Mesenchymal stem cell (in vitro differentiated cells and primary cell): ENCODE results near the gene ARID5A.

ENCODE experiments used
- DNase-seq: peaks from one replicate; pipeline ENCODE4 v3.0.0-alpha.2; 2013
- H2AFZ ChIP-seq: one replicate; pipeline ENCODE4 v1.6.1; 2013; ENCODE audit warnings: low read depth, mild to moderate bottlenecking, control low read depth, inconsistent platforms, low read length, moderate library complexity
- H2AK5ac ChIP-seq: 2 replicates; pipeline ENCODE4 v1.6.1; 2013; ENCODE audit warnings: low read length, moderate library complexity, mild to moderate bottlenecking, inconsistent platforms; ENCODE audit not compliant: severe bottlenecking
- H2BK120ac ChIP-seq: one replicate; pipeline ENCODE4 v1.6.1; 2013; ENCODE audit warnings: low read depth, mild to moderate bottlenecking, inconsistent platforms, low read length, moderate library complexity
- H2BK12ac ChIP-seq, 2 experiments: one replicate each; pipeline ENCODE4 v1.6.1; 2013; ENCODE audit warnings: inconsistent platforms in 2 of 2, low read length in 2 of 2, mild to moderate bottlenecking in 2 of 2, moderate library complexity in 2 of 2, control low read depth in 1 of 2
- H2BK15ac ChIP-seq: one replicate; pipeline ENCODE4 v1.6.1; 2013; ENCODE audit warnings: mild to moderate bottlenecking, low read depth, inconsistent platforms; ENCODE audit not compliant: poor library complexity, severe bottlenecking
- H2BK5ac ChIP-seq: 2 replicates; pipeline ENCODE4 v1.6.1; 2013; ENCODE audit warnings: low read depth, mild to moderate bottlenecking, low read length, control low read depth, inconsistent platforms; ENCODE audit not compliant: poor library complexity, severe bottlenecking
- H3K14ac ChIP-seq, 2 experiments: one replicate each; pipeline ENCODE4 v1.6.1; 2013; ENCODE audit warnings: inconsistent platforms in 2 of 2, low read length in 2 of 2, control low read depth in 1 of 2, mild to moderate bottlenecking in 1 of 2, moderate library complexity in 1 of 2
- H3K18ac ChIP-seq, 2 experiments: one replicate each; pipeline ENCODE4 v1.6.1; 2013; ENCODE audit warnings: inconsistent platforms in 2 of 2, low read length in 2 of 2, control low read depth in 1 of 2, low read depth in 1 of 2, mild to moderate bottlenecking in 1 of 2
- H3K23ac ChIP-seq, 2 experiments: one replicate each; pipeline ENCODE4 v1.6.1; 2013; ENCODE audit warnings: inconsistent platforms in 2 of 2, low read length in 2 of 2, mild to moderate bottlenecking in 2 of 2, moderate library complexity in 2 of 2, control low read depth in 1 of 2
- H3K27ac ChIP-seq: 2 replicates; pipeline ENCODE4 v1.5.1; 2013; ENCODE audit warnings: mild to moderate bottlenecking, moderate library complexity, low read length, control low read depth, inconsistent platforms; ENCODE audit not compliant: poor library complexity, severe bottlenecking
- H3K27me3 ChIP-seq, 2 experiments: 2 replicates each; pipeline versions ENCODE4 v1.6.1 to v1.7.0; 2013; ENCODE audit warnings: low read length in 2 of 2, mild to moderate bottlenecking in 2 of 2, moderate library complexity in 2 of 2, control low read depth in 1 of 2, inconsistent platforms in 1 of 2; ENCODE audit not compliant: control insufficient read depth in 1 of 2, insufficient read depth in 1 of 2
- H3K36me3 ChIP-seq, 2 experiments: 2 replicates each; pipeline versions ENCODE4 v1.6.1 to v1.7.0; 2013; ENCODE audit warnings: low read length in 2 of 2, control low read depth in 1 of 2, inconsistent platforms in 1 of 2, low read depth in 1 of 2, mild to moderate bottlenecking in 1 of 2; ENCODE audit not compliant: insufficient read depth in 2 of 2, control insufficient read depth in 1 of 2
- H3K4ac ChIP-seq, 2 experiments: one replicate each; pipeline ENCODE4 v1.6.1; 2013; ENCODE audit warnings: inconsistent platforms in 2 of 2, low read length in 2 of 2, mild to moderate bottlenecking in 2 of 2, moderate library complexity in 2 of 2, control low read depth in 1 of 2, low read depth in 1 of 2
- H3K4me1 ChIP-seq: 2 replicates; pipeline ENCODE4 v1.6.1; 2013; ENCODE audit warnings: low read depth, low read length, control low read depth; ENCODE audit not compliant: control insufficient read depth, insufficient read depth
- H3K4me2 ChIP-seq: 2 replicates; pipeline ENCODE4 v1.6.1; 2013; ENCODE audit warnings: low read length, mild to moderate bottlenecking, inconsistent platforms; ENCODE audit not compliant: poor library complexity, severe bottlenecking
- H3K4me3 ChIP-seq, 2 experiments: 2 replicates each; pipeline versions ENCODE4 v1.5.1 to v1.7.0; 2013; ENCODE audit warnings: low read length in 2 of 2, mild to moderate bottlenecking in 2 of 2, control low read depth in 1 of 2, low read depth in 1 of 2; ENCODE audit not compliant: insufficient read depth in 1 of 2
- H3K79me1 ChIP-seq: replicated peaks from 2 replicates; pipeline ENCODE4 v1.6.1; 2013; ENCODE audit warnings: mild to moderate bottlenecking, control low read depth, low read length, inconsistent platforms; ENCODE audit not compliant: poor library complexity, severe bottlenecking
- H3K9ac ChIP-seq: 2 replicates; pipeline ENCODE4 v1.7.0; 2013; ENCODE audit warnings: mild to moderate bottlenecking, low read length, moderate library complexity
- H3K9me3 ChIP-seq: 2 replicates; pipeline ENCODE4 v1.7.0; 2013; ENCODE audit warnings: mild to moderate bottlenecking, low read length; ENCODE audit not compliant: control insufficient read depth
- H4K8ac ChIP-seq: one replicate; pipeline ENCODE4 v1.6.1; 2013; ENCODE audit warnings: inconsistent platforms, mild to moderate bottlenecking, low read length, moderate library complexity
- H4K91ac ChIP-seq: one replicate; pipeline ENCODE4 v1.6.1; 2013; ENCODE audit warnings: mild to moderate bottlenecking, low read length, inconsistent platforms
- WGBS: methylation state at CpG from one replicate; pipeline ENCODE4 v1.1.7; 2013; ENCODE audit warnings: mixed read lengths; 5-methylcytosine and 5-hydroxymethylcytosine counted together

Gene ARID5A

GRCh38 chr2:96491860-96492497 is 44.6 kb upstream of the ARID5A start:
- 88% methylated on average over 1 of the region's 1 CpG for WGBS

GRCh38 chr2:96493072-96493471 is 43.5 kb upstream of the ARID5A start:
- WGBS = 63% methylated on average over 4 of the region's 5 CpGs

More at GRCh38 chr2:96491860-96492497, 44.6 kb upstream of the ARID5A start:
- Histone ChIP-seq H3K27me3 (peaks cover 16 to 27% of the 10 kb centered on the region in 2 experiments), H2BK12ac (no peak overlapping the region), H3K4ac (no peak overlapping the region), H2BK5ac (no peak overlapping the region), H3K36me3 (no peaks in the 10 kb centered on the region), H2BK15ac (no peak overlapping the region), H3K4me2 (no peak overlapping the region), H3K18ac (no peak overlapping the region), H3K23ac (no peak overlapping the region), H2AK5ac (no peak overlapping the region), H4K8ac (no peak overlapping the region), H3K27ac (no peak overlapping the region), H3K14ac (no peak overlapping the region), H3K9ac (no peak overlapping the region), H3K4me1 (peaks cover 5% of the 10 kb centered on the region), H2BK120ac (no peak overlapping the region), H3K79me1 (no peaks in the 10 kb centered on the region), H3K9me3 (peaks cover 29% of the 10 kb centered on the region), H3K4me3 (no peak overlapping the region), H4K91ac (no peak overlapping the region), H2AFZ (no peak overlapping the region)
- no peak for DNase-seq

GRCh38 chr2:96494188-96494587 is 42.4 kb upstream of the ARID5A start:
- Histone ChIP-seq H3K4me1 (peaks cover 5% of the 10 kb centered on the region), H3K18ac (no peak overlapping the region), H3K14ac (no peak overlapping the region), H3K4me3 (no peak overlapping the region), H3K23ac (no peak overlapping the region), H3K36me3 (no peaks in the 10 kb centered on the region), H3K79me1 (no peaks in the 10 kb centered on the region), H3K27me3 (peaks cover 26 to 48% of the 10 kb centered on the region in 2 experiments), H2AK5ac (no peak overlapping the region), H4K8ac (no peak overlapping the region), H2BK15ac (no peak overlapping the region), H3K4ac (no peak overlapping the region), H3K27ac (no peak overlapping the region), H2BK12ac (no peak overlapping the region), H2BK120ac (no peak overlapping the region), H4K91ac (no peak overlapping the region), H3K9ac (no peak overlapping the region), H2BK5ac (no peak overlapping the region), H3K4me2 (no peak overlapping the region), H3K9me3 (peaks cover 29% of the 10 kb centered on the region), H2AFZ (no peak overlapping the region)
- DNase-seq = no peak
- WGBS = 86% methylated on average over 1 of the region's 1 CpG

More at GRCh38 chr2:96493072-96493471, 43.5 kb upstream of the ARID5A start:
- no peak overlapping the region for H4K91ac ChIP-seq
- no peak overlapping the region for H3K9ac ChIP-seq
- no peak overlapping the region for H2AFZ ChIP-seq
- peaks cover 5% of the 10 kb centered on the region for H3K4me1 ChIP-seq
- peaks cover 29% of the 10 kb centered on the region for H3K9me3 ChIP-seq
- H3K79me1 ChIP-seq = no peaks in the 10 kb centered on the region
- no peak for DNase-seq
- no peak overlapping the region for H2BK120ac ChIP-seq
- H2BK15ac ChIP-seq = no peak overlapping the region
- H3K14ac ChIP-seq = no peak overlapping the region
- no peak overlapping the region for H3K23ac ChIP-seq
- no peak overlapping the region for H4K8ac ChIP-seq
- no peak overlapping the region for H2AK5ac ChIP-seq
- no peak overlapping the region for H3K4me3 ChIP-seq
- H3K36me3 ChIP-seq = no peaks in the 10 kb centered on the region
- no peak overlapping the region for H3K27ac ChIP-seq
- no peak overlapping the region for H3K4me2 ChIP-seq
- H3K18ac ChIP-seq = no peak overlapping the region
- no peak overlapping the region for H2BK12ac ChIP-seq
- peaks cover 23 to 38% of the 10 kb centered on the region in 2 experiments for H3K27me3 ChIP-seq
- no peak overlapping the region for H2BK5ac ChIP-seq
- H3K4ac ChIP-seq = no peak overlapping the region

- no peak overlapping the region for H3K23ac ChIP-seq
- no peak overlapping the region for H2AK5ac ChIP-seq
- H3K4me1 ChIP-seq = peaks cover 5% of the 10 kb centered on the region
- H3K18ac ChIP-seq = no peak overlapping the region
- H3K4me3 ChIP-seq = no peak overlapping the region
- DNase-seq = no peak
- H3K4ac ChIP-seq = no peak overlapping the region
- no peak overlapping the region for H4K8ac ChIP-seq
- H2AFZ ChIP-seq = no peak overlapping the region
- H3K9me3 ChIP-seq = peaks cover 22% of the 10 kb centered on the region
- 92% methylated on average over 6 of the region's 6 CpGs for WGBS
- H3K36me3 ChIP-seq = peaks cover 0 to 4% of the 10 kb centered on the region in 2 experiments
- no peak overlapping the region for H4K91ac ChIP-seq
- H2BK5ac ChIP-seq = no peak overlapping the region
- no peak overlapping the region for H2BK15ac ChIP-seq
- no peak overlapping the region for H3K9ac ChIP-seq
- no peak overlapping the region for H3K27ac ChIP-seq
- H3K27me3 ChIP-seq = peaks cover 33 to 67% of the 10 kb centered on the region in 2 experiments
- H2BK12ac ChIP-seq = no peak overlapping the region
- no peaks in the 10 kb centered on the region for H3K79me1 ChIP-seq
- H2BK120ac ChIP-seq = no peak overlapping the region
- H3K14ac ChIP-seq = no peak overlapping the region
- H3K4me2 ChIP-seq = no peak overlapping the region
These were observed 40.4 kb upstream of the ARID5A start for GRCh38 chr2:96495982-96496629.
